ENCODE results near the gene GLG1. TPM values are rescaled to one million over a fixed set of nuclear protein-coding genes. Genes with fewer than 3 reads are reported as not detected.
A peak's percentile ranks its signal among the peaks of the same experiment; 100 is the strongest.
"Not testable (repeated sequence)": the region's sequence is repeated elsewhere in the genome, so short reads cannot be mapped to it uniquely, and the experiment has no call there.

The GLG1 gene
- total RNA-seq, 1 experiment from 2014 or later = 237 TPM

GRCh38 chr16:74431516-74431915 lies 175.4 kb downstream of the GLG1 start:
- Histone ChIP-seq H3K27ac (ENCODE audit: low read depth, low read length) (no peak overlapping the region), H4K20me1 (ENCODE audit: insufficient read depth) (no peaks in the 10 kb centered on the region), H2AFZ (ENCODE audit: low read depth, low read length, poor library complexity, severe bottlenecking) (no peak overlapping the region), H3K4me2 (ENCODE audit: low read length) (no peak overlapping the region), H3K36me3 (ENCODE audit: control insufficient read depth in 1 of 2, insufficient read depth in 2 of 2, low read length in 2 of 2) (no peaks in the 10 kb centered on the region), H3K9ac (ENCODE audit: low read length) (no peak overlapping the region), H3K9me2 (ENCODE audit: insufficient read depth) (no peaks in the 10 kb centered on the region), H3K79me2 (ENCODE audit: insufficient read depth, low read length) (no peaks in the 10 kb centered on the region), H3K4me3 (replicated peaks in 1 of 2; ENCODE audit: low read depth in 1 of 2, low read length in 2 of 2) (no peak overlapping the region), H3K4me1 (ENCODE audit: control insufficient read depth in 1 of 2, insufficient read depth in 2 of 2, low read length in 2 of 2) (no peaks in the 10 kb centered on the region), H3K27me3 (ENCODE audit: insufficient read depth, low read length) (no peaks in the 10 kb centered on the region), H3K9me3 (ENCODE audit: control insufficient read depth in 1 of 2, insufficient read depth in 1 of 2, low read depth in 1 of 2, low read length in 2 of 2) (no peaks in the 10 kb centered on the region)
- ChIA-PET POLR2A (no interaction called here), CTCF (interaction anchor here (0.6 kb wide), 1 partner anchor 122 kb away, joined by 3 read pairs; no protein-coding TSS in a partner anchor), RAD21 (ENCODE audit: low non-redundant PET in 1 of 2, low total read pairs in 2 of 2, uncharacterized antibody in 2 of 2, unreplicated experiment in 2 of 2) (no interaction called here)
- ATAC-seq = no peak
- no TSS peak for BruUV-seq (replicated peaks)
- DNase-seq (ENCODE audit: low read depth, low spot score) = no peak
- no peak for TF ChIP-seq CBX3 (IDR thresholded peaks at IDR 0.05; ENCODE audit: low read depth)
- intact Hi-C loops (cut with micrococcal nuclease) = loop anchor here (5.0 kb wide), 1 partner anchor 119 kb away; no protein-coding TSS in a partner anchor

GRCh38 chr16:74430036-74430712 lies 176.7 kb downstream of the GLG1 start:
- intact Hi-C loops (cut with micrococcal nuclease) = loop anchor here (5.0 kb wide), 1 partner anchor 118 kb away; no protein-coding TSS in a partner anchor
- H3K79me2 ChIP-seq (ENCODE audit: insufficient read depth, low read length); H3K9me3 ChIP-seq (ENCODE audit: control insufficient read depth in 1 of 2, insufficient read depth in 1 of 2, low read depth in 1 of 2, low read length in 2 of 2); H3K9ac ChIP-seq (ENCODE audit: low read length); CTCF ChIA-PET; H3K36me3 ChIP-seq (ENCODE audit: control insufficient read depth in 1 of 2, insufficient read depth in 2 of 2, low read length in 2 of 2); H3K27me3 ChIP-seq (ENCODE audit: insufficient read depth, low read length); H4K20me1 ChIP-seq (ENCODE audit: insufficient read depth); H3K4me1 ChIP-seq (ENCODE audit: control insufficient read depth in 1 of 2, insufficient read depth in 2 of 2, low read length in 2 of 2); BruUV-seq (replicated peaks); RAD21 ChIA-PET (ENCODE audit: low non-redundant PET in 1 of 2, low total read pairs in 2 of 2, uncharacterized antibody in 2 of 2, unreplicated experiment in 2 of 2); H3K4me3 ChIP-seq (replicated peaks in 1 of 2; ENCODE audit: low read depth in 1 of 2, low read length in 2 of 2); H3K9me2 ChIP-seq (ENCODE audit: insufficient read depth); H3K4me2 ChIP-seq (ENCODE audit: low read length); POLR2A ChIA-PET; DNase-seq (ENCODE audit: low read depth, low spot score); H2AFZ ChIP-seq (ENCODE audit: low read depth, low read length, poor library complexity, severe bottlenecking); H3K27ac ChIP-seq (ENCODE audit: low read depth, low read length): not testable (repeated sequence)
- TF ChIP-seq RAD21 (IDR thresholded peaks at IDR 0.05; ENCODE audit: low read depth) (peak; percentile 64), CTCF (IDR thresholded peaks at IDR 0.05 in 2 of 3, conservative IDR thresholded peaks at IDR 0.05 in 1 of 3; ENCODE audit: borderline replicate concordance in 1 of 3, insufficient read depth in 1 of 3, low read depth in 2 of 3, low read length in 2 of 3) (peak; percentile 45 to 77 (median 49); a peak in 5 of 6 replicates)
- peak; percentile 89 for ATAC-seq

GRCh38 chr16:74428493-74428892 lies 178.4 kb downstream of the GLG1 start:
- BruUV-seq (replicated peaks); CTCF ChIA-PET; H4K20me1 ChIP-seq (ENCODE audit: insufficient read depth); H3K9ac ChIP-seq (ENCODE audit: low read length); ATAC-seq; H3K4me3 ChIP-seq (replicated peaks in 1 of 2; ENCODE audit: low read depth in 1 of 2, low read length in 2 of 2); POLR2A ChIA-PET; H3K36me3 ChIP-seq (ENCODE audit: control insufficient read depth in 1 of 2, insufficient read depth in 2 of 2, low read length in 2 of 2); H3K79me2 ChIP-seq (ENCODE audit: insufficient read depth, low read length); H3K4me1 ChIP-seq (ENCODE audit: control insufficient read depth in 1 of 2, insufficient read depth in 2 of 2, low read length in 2 of 2); DNase-seq (ENCODE audit: low read depth, low spot score); H3K9me2 ChIP-seq (ENCODE audit: insufficient read depth); H3K9me3 ChIP-seq (ENCODE audit: control insufficient read depth in 1 of 2, insufficient read depth in 1 of 2, low read depth in 1 of 2, low read length in 2 of 2); H3K4me2 ChIP-seq (ENCODE audit: low read length); RAD21 ChIA-PET (ENCODE audit: low non-redundant PET in 1 of 2, low total read pairs in 2 of 2, uncharacterized antibody in 2 of 2, unreplicated experiment in 2 of 2); intact Hi-C loops (cut with micrococcal nuclease); H2AFZ ChIP-seq (ENCODE audit: low read depth, low read length, poor library complexity, severe bottlenecking); H3K27ac ChIP-seq (ENCODE audit: low read depth, low read length); H3K27me3 ChIP-seq (ENCODE audit: insufficient read depth, low read length): not testable (repeated sequence)

- ATAC-seq; BruUV-seq (replicated peaks); H4K20me1 ChIP-seq (ENCODE audit: insufficient read depth); POLR2A ChIA-PET; H2AFZ ChIP-seq (ENCODE audit: low read depth, low read length, poor library complexity, severe bottlenecking); intact Hi-C loops (cut with micrococcal nuclease); H3K27ac ChIP-seq (ENCODE audit: low read depth, low read length); H3K9ac ChIP-seq (ENCODE audit: low read length); H3K4me3 ChIP-seq (replicated peaks in 1 of 2; ENCODE audit: low read depth in 1 of 2, low read length in 2 of 2); H3K4me2 ChIP-seq (ENCODE audit: low read length); H3K9me2 ChIP-seq (ENCODE audit: insufficient read depth); H3K9me3 ChIP-seq (ENCODE audit: control insufficient read depth in 1 of 2, insufficient read depth in 1 of 2, low read depth in 1 of 2, low read length in 2 of 2); CTCF ChIA-PET; RAD21 ChIA-PET (ENCODE audit: low non-redundant PET in 1 of 2, low total read pairs in 2 of 2, uncharacterized antibody in 2 of 2, unreplicated experiment in 2 of 2); H3K27me3 ChIP-seq (ENCODE audit: insufficient read depth, low read length); DNase-seq (ENCODE audit: low read depth, low spot score); H3K4me1 ChIP-seq (ENCODE audit: control insufficient read depth in 1 of 2, insufficient read depth in 2 of 2, low read length in 2 of 2); H3K79me2 ChIP-seq (ENCODE audit: insufficient read depth, low read length); H3K36me3 ChIP-seq (ENCODE audit: control insufficient read depth in 1 of 2, insufficient read depth in 2 of 2, low read length in 2 of 2): not testable (repeated sequence)
Observed at GRCh38 chr16:74425751-74426150, 181.2 kb downstream of the GLG1 start.
